ENCODE data around the gene CEP112. TPM values are rescaled to one million over a fixed set of nuclear protein-coding genes. Genes with fewer than 3 reads are reported as not detected.

The CEP112 gene
- total and polyA plus RNA-seq, 10 of the 15 experiments (the other 5 are each of a cell fraction or from before 2014, with no cell fraction given) = 0.11 to 3.8 (median 0.32) TPM; not detected in 1

GRCh38 chr17:65712383-65713267, 479.3 kb downstream of the CEP112 start (continued):
- no peak for TF ChIP-seq ZBTB40 (IDR thresholded peaks at IDR 0.05; ENCODE audit: borderline replicate concordance)
- no peak for TF ChIP-seq CREM (IDR thresholded peaks at IDR 0.05; ENCODE audit: low read depth)
- peak; percentile 52; the same call in 1 of the 2 replicates for TF ChIP-seq MLLT1 (IDR thresholded peaks at IDR 0.05)
- TF ChIP-seq HDGF (IDR thresholded peaks at IDR 0.05) = 0 out of 2 replicates have a peak, but pooled peaks have one; percentile 54
- TF ChIP-seq ETV6 (conservative IDR thresholded peaks at IDR 0.05 in 1 of 2, IDR thresholded peaks at IDR 0.05 in 1 of 2; ENCODE audit: borderline replicate concordance in 1 of 2, low read depth in 1 of 2) = no peak
- no peak for TF ChIP-seq BCL3 (IDR thresholded peaks at IDR 0.05; ENCODE audit: borderline replicate concordance, insufficient read depth, low read depth, low read length, poor library complexity, severe bottlenecking)
- no peak for TF ChIP-seq YBX1 (IDR thresholded peaks at IDR 0.05)
- TF ChIP-seq CEBPZ (IDR thresholded peaks at IDR 0.05; ENCODE audit: low read depth, low read length) = no peak
- no peak for TF ChIP-seq TAF1 (IDR thresholded peaks at IDR 0.05; ENCODE audit: borderline replicate concordance, low read depth, low read length)
- TF ChIP-seq ZNF592 (IDR thresholded peaks at IDR 0.05) = no peak
- TF ChIP-seq HDAC6 (IDR thresholded peaks at IDR 0.05; ENCODE audit: unreplicated experiment) = no peak
- TF ChIP-seq KDM1A (IDR thresholded peaks at IDR 0.05; ENCODE audit: borderline replicate concordance) = no peak

Data from GM12878 (cell line).